Measurements from ENCODE around the gene IGSF21. TPM values are rescaled to one million over a fixed set of nuclear protein-coding genes. Genes with fewer than 3 reads are reported as not detected.

IGSF21 gene
- total RNA-seq, 5 donors from 2014 or later (not counting 1 experiment from before 2014, with no cell fraction given): not detected

- DNase-seq (no peak), ATAC-seq (replicated peaks in 1 of 4) (no peak)
- H3K27me3 Mint-ChIP-seq: peaks cover 6 to 28% of the 10 kb centered on the region in 2 donors
- Histone ChIP-seq H3K4me1 (ENCODE audit: control insufficient read depth in 1 of 2, extremely low read depth in 1 of 2, insufficient read depth in 2 of 2, low read length in 2 of 2) (no peaks in the 10 kb centered on the region), H3K27me3 (replicated peaks in 1 of 2; ENCODE audit: control insufficient read depth in 2 of 2, extremely low read depth in 1 of 2, insufficient read depth in 2 of 2, low read length in 1 of 2) (peaks cover 5 to 15% of the 10 kb centered on the region in 2 experiments), H3K9me3 (no peaks in the 10 kb centered on the region), H3K27ac (ENCODE audit: low read length) (no peak overlapping the region), H3K4me3 (ENCODE audit: control insufficient read depth in 1 of 2, extremely low read depth in 1 of 2, low read length in 1 of 2) (no peak overlapping the region), H3K36me3 (ENCODE audit: control insufficient read depth in 2 of 2, extremely low read depth in 1 of 2, insufficient read depth in 1 of 2, low read length in 1 of 2) (no peaks in the 10 kb centered on the region)
- no peaks in the 10 kb centered on the region for H3K9me3 Mint-ChIP-seq
- H3K4me1 Mint-ChIP-seq: no peaks in the 10 kb centered on the region
- no CpG with 5 or more reads among the region's 5 CpGs for WGBS (ENCODE audit: insufficient coverage)
- no peaks in the 10 kb centered on the region for H3K36me3 Mint-ChIP-seq
- H3K27ac Mint-ChIP-seq: no peak overlapping the region
- no peak overlapping the region for H3K4me3 Mint-ChIP-seq
- POLR2A ChIA-PET: no interaction called here
- CTCF ChIA-PET: interaction anchor here in 1 of 2 donors (1.0 kb wide), 1 partner anchor 31 kb away, joined by 3 read pairs; no protein-coding TSS in a partner anchor
Observed at GRCh38 chr1:18085387-18086074, 22.1 kb upstream of the IGSF21 start.

GRCh38 chr1:18088077-18088594, 19.5 kb upstream of the IGSF21 start:
- Mint-ChIP-seq H3K4me3 (no peak overlapping the region), H3K36me3 (no peaks in the 10 kb centered on the region), H3K9me3 (no peaks in the 10 kb centered on the region), H3K27me3 (peaks cover 20 to 45% of the 10 kb centered on the region in 2 donors), H3K4me1 (no peaks in the 10 kb centered on the region), H3K27ac (no peak overlapping the region)
- Histone ChIP-seq H3K4me1 (ENCODE audit: control insufficient read depth in 1 of 2, extremely low read depth in 1 of 2, insufficient read depth in 2 of 2, low read length in 2 of 2) (no peaks in the 10 kb centered on the region), H3K27me3 (replicated peaks in 1 of 2; ENCODE audit: control insufficient read depth in 2 of 2, extremely low read depth in 1 of 2, insufficient read depth in 2 of 2, low read length in 1 of 2) (peaks cover 5 to 18% of the 10 kb centered on the region in 2 experiments), H3K27ac (ENCODE audit: low read length) (no peak overlapping the region), H3K4me3 (ENCODE audit: control insufficient read depth in 1 of 2, extremely low read depth in 1 of 2, low read length in 1 of 2) (no peak overlapping the region), H3K36me3 (ENCODE audit: control insufficient read depth in 2 of 2, extremely low read depth in 1 of 2, insufficient read depth in 1 of 2, low read length in 1 of 2) (no peaks in the 10 kb centered on the region), H3K9me3 (no peaks in the 10 kb centered on the region)
- no peak for ATAC-seq (replicated peaks in 1 of 4)
- ChIA-PET POLR2A (no interaction called here), CTCF (no interaction called here)
- no peak for DNase-seq
- WGBS (ENCODE audit: insufficient coverage): 41% methylated on average over 4 of the region's 10 CpGs

GRCh38 chr1:18089488-18089887, 18.1 kb upstream of the IGSF21 start:
- H3K27me3 Mint-ChIP-seq: peaks cover 25 to 46% of the 10 kb centered on the region in 2 donors
- ChIA-PET POLR2A (no interaction called here), CTCF (no interaction called here)
- Histone ChIP-seq H3K36me3 (ENCODE audit: control insufficient read depth in 2 of 2, extremely low read depth in 1 of 2, insufficient read depth in 1 of 2, low read length in 1 of 2) (no peaks in the 10 kb centered on the region), H3K4me1 (ENCODE audit: control insufficient read depth in 1 of 2, extremely low read depth in 1 of 2, insufficient read depth in 2 of 2, low read length in 2 of 2) (no peaks in the 10 kb centered on the region), H3K27me3 (replicated peaks in 1 of 2; ENCODE audit: control insufficient read depth in 2 of 2, extremely low read depth in 1 of 2, insufficient read depth in 2 of 2, low read length in 1 of 2) (peaks cover 2 to 18% of the 10 kb centered on the region in 2 experiments), H3K9me3 (no peaks in the 10 kb centered on the region), H3K4me3 (ENCODE audit: control insufficient read depth in 1 of 2, extremely low read depth in 1 of 2, low read length in 1 of 2) (no peak overlapping the region), H3K27ac (ENCODE audit: low read length) (no peak overlapping the region)
- 83% methylated on average over 1 of the region's 1 CpG for WGBS (ENCODE audit: insufficient coverage)
- no peak overlapping the region for H3K27ac Mint-ChIP-seq
- DNase-seq (no peak), ATAC-seq (replicated peaks in 1 of 4) (no peak)
- no peaks in the 10 kb centered on the region for H3K4me1 Mint-ChIP-seq
- H3K9me3 Mint-ChIP-seq: peaks cover 0 to 3% (median 0%) of the 10 kb centered on the region in 3 donors
- H3K36me3 Mint-ChIP-seq: no peaks in the 10 kb centered on the region
- no peak overlapping the region for H3K4me3 Mint-ChIP-seq

DNA sequence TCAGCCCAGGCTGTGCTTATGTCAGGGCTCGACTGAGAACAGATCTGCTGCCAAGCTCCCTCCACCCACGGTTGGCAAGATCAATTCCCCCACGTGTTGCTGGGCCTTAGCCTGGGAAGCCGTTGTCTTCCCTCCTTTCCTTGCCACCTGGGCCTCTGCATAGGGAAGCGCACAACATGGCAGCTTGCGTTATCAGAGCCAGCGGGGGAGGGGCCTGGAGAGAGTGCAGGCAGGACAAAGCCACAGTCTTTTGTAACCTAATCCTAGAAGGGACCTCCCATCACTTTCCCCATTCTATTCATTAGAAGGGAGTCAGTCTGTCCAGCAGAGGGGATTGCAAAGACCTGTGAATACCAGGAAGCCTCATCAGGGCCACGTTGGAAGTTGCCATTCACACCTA, 17.0 kb upstream of the IGSF21 start:
- H3K36me3 Mint-ChIP-seq: no peaks in the 10 kb centered on the region

GRCh38 chr1:18091660-18092446, 15.7 kb upstream of the IGSF21 start:
- Mint-ChIP-seq H3K9me3 (peaks cover 0 to 3% (median 0%) of the 10 kb centered on the region in 3 donors), H3K36me3 (no peaks in the 10 kb centered on the region), H3K27me3 (peaks cover 29 to 46% of the 10 kb centered on the region in 2 donors), H3K27ac (no peak overlapping the region), H3K4me3 (no peak overlapping the region), H3K4me1 (no peaks in the 10 kb centered on the region)
- ATAC-seq (replicated peaks in 1 of 4): no peak
- peaks cover 2 to 28% of the 10 kb centered on the region in 2 experiments for H3K27me3 ChIP-seq (replicated peaks in 1 of 2; ENCODE audit: control insufficient read depth in 2 of 2, extremely low read depth in 1 of 2, insufficient read depth in 2 of 2, low read length in 1 of 2)
- no peak for DNase-seq
- no peak overlapping the region for H3K27ac ChIP-seq (ENCODE audit: low read length)
- no peaks in the 10 kb centered on the region for H3K36me3 ChIP-seq (ENCODE audit: control insufficient read depth in 2 of 2, extremely low read depth in 1 of 2, insufficient read depth in 1 of 2, low read length in 1 of 2)
- H3K4me3 ChIP-seq (ENCODE audit: control insufficient read depth in 1 of 2, extremely low read depth in 1 of 2, low read length in 1 of 2): no peak overlapping the region
- no peaks in the 10 kb centered on the region for H3K4me1 ChIP-seq (ENCODE audit: control insufficient read depth in 1 of 2, extremely low read depth in 1 of 2, insufficient read depth in 2 of 2, low read length in 2 of 2)
- CTCF ChIA-PET: no interaction called here
- WGBS (ENCODE audit: insufficient coverage): 46% methylated on average over 6 of the region's 7 CpGs
- H3K9me3 ChIP-seq: no peaks in the 10 kb centered on the region
- POLR2A ChIA-PET: no interaction called here

More for the DNA sequence above, 17.0 kb upstream of the IGSF21 start:
- CTCF ChIA-PET: no interaction called here
- ATAC-seq (replicated peaks in 1 of 4) (no peak), DNase-seq (no peak)
- no peaks in the 10 kb centered on the region for H3K9me3 ChIP-seq
- peaks cover 0 to 3% (median 0%) of the 10 kb centered on the region in 3 donors for H3K9me3 Mint-ChIP-seq
- no peaks in the 10 kb centered on the region for H3K4me1 ChIP-seq (ENCODE audit: control insufficient read depth in 1 of 2, extremely low read depth in 1 of 2, insufficient read depth in 2 of 2, low read length in 2 of 2)
- WGBS (ENCODE audit: insufficient coverage): 29% methylated on average over 4 of the region's 8 CpGs
- peaks cover 29 to 46% of the 10 kb centered on the region in 2 donors for H3K27me3 Mint-ChIP-seq
- H3K27ac Mint-ChIP-seq: no peak overlapping the region
- H3K4me3 ChIP-seq (ENCODE audit: control insufficient read depth in 1 of 2, extremely low read depth in 1 of 2, low read length in 1 of 2): no peak overlapping the region
- H3K36me3 ChIP-seq (ENCODE audit: control insufficient read depth in 2 of 2, extremely low read depth in 1 of 2, insufficient read depth in 1 of 2, low read length in 1 of 2): no peaks in the 10 kb centered on the region
- no peaks in the 10 kb centered on the region for H3K4me1 Mint-ChIP-seq
- no peak overlapping the region for H3K4me3 Mint-ChIP-seq
- H3K27me3 ChIP-seq (replicated peaks in 1 of 2; ENCODE audit: control insufficient read depth in 2 of 2, extremely low read depth in 1 of 2, insufficient read depth in 2 of 2, low read length in 1 of 2): peaks cover 2 to 26% of the 10 kb centered on the region in 2 experiments
- POLR2A ChIA-PET: no interaction called here
- no peak overlapping the region for H3K27ac ChIP-seq (ENCODE audit: low read length)

DNA sequence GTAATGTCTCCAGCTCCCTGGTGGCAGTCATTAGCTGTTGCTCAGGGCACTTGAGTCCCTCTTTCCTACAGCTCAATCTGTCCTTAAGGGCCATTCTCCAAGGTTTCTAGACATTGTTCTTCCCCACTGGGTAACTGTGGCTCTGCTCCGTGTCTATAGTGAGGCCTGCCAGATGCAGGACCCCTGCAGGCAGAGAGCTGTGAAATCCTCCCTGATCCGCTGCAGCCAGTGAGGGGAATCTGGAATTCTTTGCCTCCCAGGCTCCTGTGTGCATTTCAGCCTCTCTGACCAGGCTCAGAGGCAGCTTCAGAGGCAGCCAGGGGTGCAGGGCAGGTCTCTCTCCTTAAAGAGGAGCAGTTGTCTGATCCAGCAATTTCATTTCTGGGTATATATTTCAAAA, 14.4 kb upstream of the IGSF21 start:
- H3K36me3 ChIP-seq (ENCODE audit: control insufficient read depth in 2 of 2, extremely low read depth in 1 of 2, insufficient read depth in 1 of 2, low read length in 1 of 2): no peaks in the 10 kb centered on the region
- CTCF ChIA-PET: no interaction called here
- no peak overlapping the region for H3K4me3 ChIP-seq (ENCODE audit: control insufficient read depth in 1 of 2, extremely low read depth in 1 of 2, low read length in 1 of 2)
- no peaks in the 10 kb centered on the region for H3K4me1 ChIP-seq (ENCODE audit: control insufficient read depth in 1 of 2, extremely low read depth in 1 of 2, insufficient read depth in 2 of 2, low read length in 2 of 2)
- H3K9me3 ChIP-seq: no peaks in the 10 kb centered on the region
- Mint-ChIP-seq H3K9me3 (peaks cover 0 to 3% (median 0%) of the 10 kb centered on the region in 3 donors), H3K36me3 (no peaks in the 10 kb centered on the region), H3K4me1 (no peaks in the 10 kb centered on the region), H3K27me3 (peaks cover 30 to 46% of the 10 kb centered on the region in 2 donors), H3K4me3 (no peak overlapping the region), H3K27ac (no peak overlapping the region)
- ATAC-seq (replicated peaks in 1 of 4) (no peak), DNase-seq (no peak)
- POLR2A ChIA-PET: no interaction called here
- H3K27ac ChIP-seq (ENCODE audit: low read length): no peak overlapping the region
- WGBS (ENCODE audit: insufficient coverage): 37% methylated on average over 2 of the region's 2 CpGs
- H3K27me3 ChIP-seq (replicated peaks in 1 of 2; ENCODE audit: control insufficient read depth in 2 of 2, extremely low read depth in 1 of 2, insufficient read depth in 2 of 2, low read length in 1 of 2): peaks cover 0 to 28% of the 10 kb centered on the region in 2 experiments

Measured in T-cell (primary cell).